ENCODE results near the gene RFX1. TPM values are rescaled to one million over a fixed set of nuclear protein-coding genes. Genes with fewer than 3 reads are reported as not detected.

The RFX1 gene
- total RNA-seq, 1 donor from 2014 or later, result 15.2 TPM

- H3K9me3 ChIP-seq (replicated peaks), result peaks cover 4% of the 10 kb centered on the region
- H3K27me3 ChIP-seq (ENCODE audit: low read depth), result no peaks in the 10 kb centered on the region
- H3K36me3 ChIP-seq, result peaks cover 96% of the 10 kb centered on the region
- DNase-seq, result peak; percentile 40
- intact Hi-C loops (cut with micrococcal nuclease), result no loop called here
- H3K4me3 ChIP-seq, result no peak overlapping the region
- TF ChIP-seq CTCF (IDR thresholded peaks at IDR 0.05; ENCODE audit: borderline replicate concordance), result no peak
- H3K27ac ChIP-seq (replicated peaks), result peak overlapping the region; percentile 65
- H3K4me1 ChIP-seq, result peaks cover 10% of the 10 kb centered on the region
These were observed 88.2 kb downstream of the RFX1 start for GRCh38 chr19:13917888-13918406.

- Histone ChIP-seq H3K4me1 (peaks cover 10% of the 10 kb centered on the region), H3K27me3 (ENCODE audit: low read depth) (no peaks in the 10 kb centered on the region), H3K27ac (replicated peaks) (no peak overlapping the region), H3K36me3 (peaks cover 95% of the 10 kb centered on the region), H3K9me3 (replicated peaks) (no peaks in the 10 kb centered on the region), H3K4me3 (no peak overlapping the region)
- DNase-seq, result no peak
- intact Hi-C loops (cut with micrococcal nuclease), result no loop called here
- no peak for TF ChIP-seq CTCF (IDR thresholded peaks at IDR 0.05; ENCODE audit: borderline replicate concordance)
These were observed 91.3 kb downstream of the RFX1 start for GRCh38 chr19:13914777-13915176.

- DNase-seq, result no peak
- Histone ChIP-seq H3K4me3 (no peak overlapping the region), H3K27ac (replicated peaks) (no peak overlapping the region), H3K36me3 (peaks cover 85% of the 10 kb centered on the region), H3K4me1 (peaks cover 10% of the 10 kb centered on the region), H3K9me3 (replicated peaks) (no peaks in the 10 kb centered on the region), H3K27me3 (ENCODE audit: low read depth) (no peaks in the 10 kb centered on the region)
- intact Hi-C loops (cut with micrococcal nuclease), result no loop called here
- no peak for TF ChIP-seq CTCF (IDR thresholded peaks at IDR 0.05; ENCODE audit: borderline replicate concordance)
These were observed 92.8 kb downstream of the RFX1 start for GRCh38 chr19:13913352-13913751.

Other genes with a start within 250 kb of the RFX1 start
- gene MRI1, start 241.8 kb downstream of the RFX1 start, total RNA-seq, result 13.7 TPM
- gene C19orf53, start 231.9 kb downstream of the RFX1 start, total RNA-seq, result 97.7 TPM
- 2.6 TPM for gene ZSWIM4, start 210.9 kb downstream of the RFX1 start, total RNA-seq
- 1.3 TPM for gene NANOS3, start 129.2 kb downstream of the RFX1 start, total RNA-seq
- 0.82 TPM for gene BRME1, start 100.2 kb downstream of the RFX1 start, total RNA-seq
- gene CC2D1A, start 100.1 kb downstream of the RFX1 start, total RNA-seq, result 20.1 TPM
- gene PODNL1, start 67.9 kb downstream of the RFX1 start, total RNA-seq, result 1.9 TPM
- 17.0 TPM for gene DCAF15, start 53.8 kb downstream of the RFX1 start, total RNA-seq
- not detected for gene RLN3, start 21.8 kb upstream of the RFX1 start, total RNA-seq
- gene IL27RA, start 25.4 kb upstream of the RFX1 start, total RNA-seq, result 4.0 TPM
- 0.38 TPM for gene PALM3, start 55.8 kb upstream of the RFX1 start, total RNA-seq
- 8.1 TPM for gene MISP3, start 66.5 kb upstream of the RFX1 start, total RNA-seq
- not detected for gene C19orf67, start 79.5 kb upstream of the RFX1 start, total RNA-seq
- gene SAMD1, start 84.4 kb upstream of the RFX1 start, total RNA-seq, result 46.7 TPM
- gene PRKACA, start 111.4 kb upstream of the RFX1 start, total RNA-seq, result 465 TPM
- gene ASF1B, start 130.3 kb upstream of the RFX1 start, total RNA-seq, result 0.96 TPM
- 16.1 TPM for gene ADGRL1, start 199.8 kb upstream of the RFX1 start, total RNA-seq